NCI-H128 (cell line): Measurements from ENCODE around the gene SYNPO2.
"Not testable (repeated sequence)": the region's sequence is repeated elsewhere in the genome, so short reads cannot be mapped to it uniquely, and the experiment has no call there.

Source experiments
- DNase-seq: peaks from one replicate; lab custom pipeline; 2025; ENCODE audit not compliant: unreplicated experiment; lab: John Stamatoyannopoulos, UW

The SYNPO2 gene

GRCh38 chr4:118969359-118969758 is 80.7 kb downstream of the SYNPO2 start:
- DNase-seq: no peak

GRCh38 chr4:118972167-118972566 is 83.5 kb downstream of the SYNPO2 start:
- no peak for DNase-seq

- no peak for DNase-seq
Measured at GRCh38 chr4:118973295-118973694, 84.6 kb downstream of the SYNPO2 start.

- no peak for DNase-seq
Measured at GRCh38 chr4:118974758-118975157, 86.1 kb downstream of the SYNPO2 start.

GRCh38 chr4:118975449-118976192 is 87.0 kb downstream of the SYNPO2 start:
- no peak for DNase-seq

- DNase-seq: not testable (repeated sequence)
Measured at GRCh38 chr4:118976193-118976560, 87.5 kb downstream of the SYNPO2 start.

GRCh38 chr4:118977100-118977499 is 88.4 kb downstream of the SYNPO2 start:
- DNase-seq: not testable (repeated sequence)

GRCh38 chr4:118979712-118980111 is 91.1 kb downstream of the SYNPO2 start:
- DNase-seq: no peak

- DNase-seq: no peak
Measured at GRCh38 chr4:118981171-118981838, 92.7 kb downstream of the SYNPO2 start.

- no peak for DNase-seq
Measured at GRCh38 chr4:118981839-118982381, 93.3 kb downstream of the SYNPO2 start.

- DNase-seq: no peak
Measured at GRCh38 chr4:118983293-118983692, 94.6 kb downstream of the SYNPO2 start.

GRCh38 chr4:118983831-118984230 is 95.2 kb downstream of the SYNPO2 start:
- no peak for DNase-seq

GRCh38 chr4:118985170-118986000 is 96.7 kb downstream of the SYNPO2 start:
- DNase-seq: no peak

GRCh38 chr4:118987959-118988634 is 99.4 kb downstream of the SYNPO2 start:
- DNase-seq: no peak

GRCh38 chr4:118988635-118988972 is 100.0 kb downstream of the SYNPO2 start:
- no peak for DNase-seq

GRCh38 chr4:118989098-118990080 is 100.7 kb downstream of the SYNPO2 start:
- no peak for DNase-seq

GRCh38 chr4:118991686-118992085 is 103.0 kb downstream of the SYNPO2 start:
- DNase-seq: no peak

GRCh38 chr4:118992149-118992548 is 103.5 kb downstream of the SYNPO2 start:
- DNase-seq: no peak

GRCh38 chr4:118993333-118993732 is 104.7 kb downstream of the SYNPO2 start:
- DNase-seq: no peak

GRCh38 chr4:118994030-118994429 is 105.4 kb downstream of the SYNPO2 start:
- no peak for DNase-seq
